Subcutaneous abdominal adipose tissue (tissue), 5 donors: ENCODE data around the gene HRH1.

Experiments
- H3K27ac ChIP-seq: one replicate; pipeline ENCODE4 v1.7.0; 2013; ENCODE audit warnings: low read depth, mild to moderate bottlenecking, inconsistent platforms, low read length, moderate library complexity
- H3K27me3 ChIP-seq, 5 donors: one replicate each; pipeline ENCODE4 v1.7.0; 2013; ENCODE audit warnings: low read length in 5 of 5, inconsistent platforms in 1 of 5; ENCODE audit not compliant: control insufficient read depth in 5 of 5, insufficient read depth in 4 of 5
- H3K36me3 ChIP-seq, 5 donors: one replicate each; pipeline ENCODE4 v1.7.0; 2013; ENCODE audit warnings: low read length in 5 of 5; ENCODE audit not compliant: control insufficient read depth in 5 of 5, insufficient read depth in 5 of 5
- H3K4me1 ChIP-seq, 5 donors: one replicate each; pipeline ENCODE4 v1.7.0; 2013; ENCODE audit warnings: low read length in 5 of 5, mild to moderate bottlenecking in 3 of 5, moderate library complexity in 1 of 5; ENCODE audit not compliant: control insufficient read depth in 5 of 5, insufficient read depth in 5 of 5
- H3K4me3 ChIP-seq, 5 donors: one replicate each; pipeline ENCODE4 v1.7.0; 2013; ENCODE audit warnings: low read length in 5 of 5, low read depth in 1 of 5
- H3K9ac ChIP-seq, 5 donors: one replicate each; pipeline ENCODE4 v1.7.0; 2013; ENCODE audit warnings: low read length in 5 of 5, mild to moderate bottlenecking in 4 of 5, moderate library complexity in 3 of 5
- H3K9me3 ChIP-seq, 5 donors: one replicate each; pipeline ENCODE4 v1.7.0; 2013; ENCODE audit warnings: low read length in 5 of 5; ENCODE audit not compliant: control insufficient read depth in 5 of 5
- donor health status: healthy.
- donor health status: healthy.
- donor health status: healthy.
- donor health status: healthy.
- donor health status: healthy.

The HRH1 gene

GRCh38 chr3:11186771-11187191 lies 32.5 kb downstream of the HRH1 start:
- peaks cover 4 to 30% (median 16%) of the 10 kb centered on the region in 5 donors for H3K4me1 ChIP-seq
- no peaks in the 10 kb centered on the region for H3K36me3 ChIP-seq
- no peak overlapping the region for H3K9ac ChIP-seq
- H3K27me3 ChIP-seq = peaks cover 0 to 4% (median 0%) of the 10 kb centered on the region in 5 donors
- no peaks in the 10 kb centered on the region for H3K9me3 ChIP-seq
- H3K27ac ChIP-seq = peak overlapping the region; percentile 21
- H3K4me3 ChIP-seq = no peak overlapping the region

GRCh38 chr3:11187681-11188080 lies 33.4 kb downstream of the HRH1 start:
- H3K9ac ChIP-seq = no peak overlapping the region
- no peaks in the 10 kb centered on the region for H3K36me3 ChIP-seq
- peaks cover 4 to 30% (median 16%) of the 10 kb centered on the region in 5 donors for H3K4me1 ChIP-seq
- peaks cover 0 to 4% (median 0%) of the 10 kb centered on the region in 5 donors for H3K27me3 ChIP-seq
- no peak overlapping the region for H3K27ac ChIP-seq
- H3K4me3 ChIP-seq = no peak overlapping the region
- H3K9me3 ChIP-seq = no peaks in the 10 kb centered on the region

DNA sequence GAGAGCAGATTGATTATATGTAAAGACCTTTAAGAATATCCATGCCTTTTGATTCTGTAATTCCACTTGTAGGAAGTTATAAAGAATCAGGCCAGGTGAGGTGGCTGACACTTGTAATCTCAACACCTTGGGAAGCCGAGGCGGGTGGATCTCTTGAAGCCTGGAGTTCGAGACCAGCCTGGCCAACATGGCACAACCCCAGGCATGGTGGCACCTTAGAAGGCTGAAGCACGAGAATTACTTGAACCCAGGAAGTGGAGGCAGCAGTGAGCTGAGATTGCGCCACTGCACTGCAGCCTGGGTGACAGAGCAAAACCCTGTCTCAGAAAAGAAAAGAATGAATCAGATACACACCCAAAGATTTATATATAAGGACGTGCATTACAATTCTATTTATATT lies 33.9 kb downstream of the HRH1 start:
- Histone ChIP-seq H3K4me1 (peaks cover 4 to 30% (median 16%) of the 10 kb centered on the region in 5 donors), H3K36me3 (no peaks in the 10 kb centered on the region), H3K27me3 (peaks cover 0 to 4% (median 0%) of the 10 kb centered on the region in 5 donors), H3K9me3 (peaks cover 0 to 3% (median 0%) of the 10 kb centered on the region in 5 donors), H3K27ac (no peak overlapping the region), H3K4me3 (no peak overlapping the region), H3K9ac (no peak overlapping the region)

- Histone ChIP-seq H3K27ac (no peak overlapping the region), H3K4me1 (peaks cover 0 to 31% (median 9%) of the 10 kb centered on the region in 5 donors), H3K9me3 (peaks cover 0 to 6% (median 0%) of the 10 kb centered on the region in 5 donors), H3K4me3 (no peak overlapping the region), H3K9ac (no peak overlapping the region), H3K36me3 (no peaks in the 10 kb centered on the region), H3K27me3 (peaks cover 0 to 10% (median 5%) of the 10 kb centered on the region in 5 donors)
Observed at GRCh38 chr3:11195201-11195600, 40.9 kb downstream of the HRH1 start.

- peaks cover 0 to 34% (median 9%) of the 10 kb centered on the region in 5 donors for H3K4me1 ChIP-seq
- no peaks in the 10 kb centered on the region for H3K36me3 ChIP-seq
- H3K9me3 ChIP-seq = peaks cover 0 to 6% (median 0%) of the 10 kb centered on the region in 5 donors
- H3K27me3 ChIP-seq = peaks cover 0 to 10% (median 5%) of the 10 kb centered on the region in 5 donors
- H3K9ac ChIP-seq = no peak overlapping the region
- no peak overlapping the region for H3K27ac ChIP-seq
- H3K4me3 ChIP-seq = peak overlapping the region in 1 of 5 donors; percentile 30
Observed at GRCh38 chr3:11195721-11196332, 41.5 kb downstream of the HRH1 start.

GRCh38 chr3:11197484-11197883 lies 43.2 kb downstream of the HRH1 start:
- H3K27me3 ChIP-seq = peaks cover 0 to 10% (median 5%) of the 10 kb centered on the region in 5 donors
- H3K4me3 ChIP-seq = no peak overlapping the region
- no peak overlapping the region for H3K9ac ChIP-seq
- H3K36me3 ChIP-seq = no peaks in the 10 kb centered on the region
- peaks cover 0 to 6% (median 0%) of the 10 kb centered on the region in 5 donors for H3K9me3 ChIP-seq
- H3K27ac ChIP-seq = no peak overlapping the region
- peaks cover 0 to 35% (median 14%) of the 10 kb centered on the region in 5 donors for H3K4me1 ChIP-seq

DNA sequence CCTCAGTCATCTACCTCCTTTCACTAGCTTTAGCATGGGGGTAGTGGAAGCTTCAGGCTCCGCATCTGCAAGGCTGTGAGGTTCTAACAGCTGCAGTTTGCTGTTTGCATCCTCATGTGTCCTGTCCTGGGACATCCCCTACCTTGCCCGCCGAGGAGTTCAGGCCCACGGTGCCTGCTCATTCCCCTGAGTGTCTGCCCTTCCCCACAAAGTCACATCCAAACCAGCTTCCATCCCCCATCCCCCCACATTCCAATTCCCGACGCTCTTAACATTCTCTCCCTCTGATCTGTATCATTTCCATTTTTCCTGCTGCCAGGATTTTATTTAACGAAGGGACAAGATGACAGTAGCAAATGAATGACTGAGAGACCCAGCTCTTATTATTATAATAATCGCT lies 43.8 kb downstream of the HRH1 start:
- H3K27ac ChIP-seq = no peak overlapping the region
- no peak overlapping the region for H3K9ac ChIP-seq
- peaks cover 0 to 4% (median 0%) of the 10 kb centered on the region in 5 donors for H3K9me3 ChIP-seq
- H3K4me1 ChIP-seq = peaks cover 0 to 35% (median 14%) of the 10 kb centered on the region in 5 donors
- H3K27me3 ChIP-seq = peaks cover 0 to 10% (median 5%) of the 10 kb centered on the region in 5 donors
- H3K36me3 ChIP-seq = no peaks in the 10 kb centered on the region
- H3K4me3 ChIP-seq = no peak overlapping the region

DNA sequence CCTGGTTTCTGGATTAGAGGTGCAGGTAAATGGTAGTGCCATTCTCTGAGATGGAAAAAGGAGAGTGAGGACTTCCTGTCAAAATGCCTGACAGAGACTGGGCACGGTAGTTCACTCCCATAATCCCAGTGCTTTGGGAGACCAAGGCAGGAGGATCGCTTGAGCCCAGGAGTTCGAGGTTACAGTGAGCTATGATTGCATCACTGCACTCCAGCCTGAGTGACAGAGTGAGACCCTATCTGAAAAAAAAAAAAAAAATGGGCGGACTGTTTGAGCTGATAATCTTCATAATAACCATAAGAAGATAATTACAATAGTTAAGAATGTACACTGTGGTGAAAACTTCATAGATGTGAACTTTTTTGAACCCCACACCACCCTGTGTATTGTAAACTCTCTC lies 44.2 kb downstream of the HRH1 start:
- no peak overlapping the region for H3K9ac ChIP-seq
- no peak overlapping the region for H3K27ac ChIP-seq

DNA sequence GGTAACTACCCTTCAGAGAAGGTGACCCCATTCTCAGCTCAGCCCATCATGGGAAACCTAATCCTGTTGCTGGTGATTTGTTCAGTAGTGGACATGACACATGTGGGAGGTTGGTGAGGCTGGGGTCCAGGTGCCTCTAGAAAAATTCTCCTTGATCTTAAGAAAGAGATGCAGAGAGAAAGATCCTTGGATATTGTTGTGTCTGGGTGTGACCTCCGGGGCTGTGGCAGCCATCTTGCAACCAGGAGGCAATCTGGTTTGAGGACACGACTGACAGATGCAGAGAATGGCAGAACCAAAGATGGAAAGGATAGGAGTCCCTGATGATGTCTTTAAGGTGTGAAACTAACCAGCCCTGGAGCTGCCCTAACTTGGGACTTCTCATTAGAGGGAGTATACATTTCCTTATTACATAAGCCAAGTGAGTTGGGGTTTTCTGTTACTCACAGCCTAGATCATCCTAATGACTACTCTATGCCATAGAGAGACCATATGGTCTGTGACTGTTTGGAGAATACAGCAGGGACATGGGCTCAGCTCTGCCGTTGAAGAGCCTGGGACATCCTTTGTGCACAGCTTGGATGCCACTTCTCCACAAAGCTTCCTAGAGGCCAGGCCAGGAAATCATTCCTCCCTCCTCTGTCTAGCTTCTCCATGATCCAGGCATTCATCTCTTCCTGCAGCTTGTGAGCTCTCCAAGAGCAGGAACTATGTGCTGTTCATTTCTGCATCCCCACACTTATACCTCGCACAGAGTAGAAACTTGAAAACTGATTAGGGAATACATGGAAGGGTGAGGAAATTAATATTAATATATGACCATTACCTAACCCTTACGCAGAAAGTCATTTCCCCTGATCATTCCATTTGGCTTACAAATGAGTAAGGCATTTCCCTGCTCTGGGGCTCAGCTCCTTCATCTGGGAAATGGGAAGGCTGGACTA lies 45.9 kb downstream of the HRH1 start:
- H3K4me3 ChIP-seq = no peak overlapping the region
- H3K36me3 ChIP-seq = no peaks in the 10 kb centered on the region
- H3K27ac ChIP-seq = no peak overlapping the region
- no peaks in the 10 kb centered on the region for H3K9me3 ChIP-seq
- peaks cover 0 to 8% (median 3%) of the 10 kb centered on the region in 5 donors for H3K27me3 ChIP-seq
- no peak overlapping the region for H3K9ac ChIP-seq
- peaks cover 0 to 39% (median 13%) of the 10 kb centered on the region in 5 donors for H3K4me1 ChIP-seq

More for the DNA sequence above, 44.2 kb downstream of the HRH1 start:
- no peak overlapping the region for H3K4me3 ChIP-seq
- H3K9me3 ChIP-seq = no peaks in the 10 kb centered on the region
- peaks cover 0 to 35% (median 14%) of the 10 kb centered on the region in 5 donors for H3K4me1 ChIP-seq
- H3K36me3 ChIP-seq = no peaks in the 10 kb centered on the region
- peaks cover 0 to 10% (median 5%) of the 10 kb centered on the region in 5 donors for H3K27me3 ChIP-seq
